ENCODE results near the gene CDK14.
"Not testable (repeated sequence)": the region's sequence is repeated elsewhere in the genome, so short reads cannot be mapped to it uniquely, and the experiment has no call there.

The CDK14 gene

DNA sequence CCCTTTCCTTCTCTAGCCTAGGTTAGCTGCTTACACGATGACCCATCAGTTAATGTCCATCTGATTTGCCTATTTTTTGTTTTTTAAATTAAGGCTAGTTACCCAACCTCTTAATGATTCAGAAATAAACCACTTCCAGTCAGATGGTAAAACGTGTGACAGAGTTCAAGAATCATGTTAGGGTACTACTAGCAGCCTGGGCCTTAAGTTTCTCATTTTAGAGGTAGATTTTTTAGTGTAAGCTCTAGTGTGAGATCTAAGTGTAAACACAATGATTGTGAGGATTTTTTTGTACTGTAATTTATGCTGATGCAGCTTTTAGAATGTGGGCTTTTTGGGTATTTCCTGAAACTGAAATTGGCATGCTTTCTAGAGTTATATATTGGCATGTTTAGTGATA, 130.0 kb downstream of the CDK14 start:
- no peak for DNase-seq

DNA sequence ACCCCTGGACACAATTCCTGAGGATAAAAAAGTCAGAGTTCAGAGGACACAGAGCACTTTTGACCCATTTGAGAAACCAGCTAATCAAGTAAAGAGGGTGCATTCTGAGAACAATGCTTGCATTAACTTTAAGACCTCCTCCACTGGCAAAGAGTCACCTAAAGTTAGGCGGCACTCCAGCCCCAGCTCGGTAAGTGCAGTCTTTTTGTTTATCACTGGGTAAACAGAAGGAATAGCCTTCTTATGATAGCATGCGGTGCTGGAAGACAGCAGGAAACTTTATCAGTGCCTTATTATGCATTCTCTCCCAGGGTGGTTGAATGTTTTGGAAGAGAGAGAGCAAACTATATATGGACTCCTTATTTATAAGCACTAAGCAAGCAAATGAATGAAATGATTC, 130.5 kb downstream of the CDK14 start:
- DNase-seq = no peak

DNA sequence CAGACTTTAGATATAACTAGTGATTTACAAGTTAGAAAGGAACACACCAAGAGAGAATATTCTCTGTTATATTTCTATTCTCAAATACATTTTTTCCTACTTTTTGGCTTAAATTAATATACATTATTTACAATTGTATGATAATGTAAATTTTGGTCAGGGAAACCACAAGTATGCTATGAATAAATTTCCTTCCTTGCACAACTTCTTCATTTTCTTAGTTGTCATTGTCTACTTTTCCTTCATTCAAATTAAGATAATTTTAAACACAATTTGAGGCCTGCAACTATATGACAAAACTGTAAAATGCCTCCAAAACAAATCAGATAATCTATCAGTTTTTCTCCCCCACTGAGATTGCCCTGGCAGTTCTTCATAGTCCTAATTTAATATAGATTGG, 131.3 kb downstream of the CDK14 start:
- no peak for DNase-seq

GRCh38 chr7:90728568-90728967, 132.4 kb downstream of the CDK14 start:
- no peak for DNase-seq

DNA sequence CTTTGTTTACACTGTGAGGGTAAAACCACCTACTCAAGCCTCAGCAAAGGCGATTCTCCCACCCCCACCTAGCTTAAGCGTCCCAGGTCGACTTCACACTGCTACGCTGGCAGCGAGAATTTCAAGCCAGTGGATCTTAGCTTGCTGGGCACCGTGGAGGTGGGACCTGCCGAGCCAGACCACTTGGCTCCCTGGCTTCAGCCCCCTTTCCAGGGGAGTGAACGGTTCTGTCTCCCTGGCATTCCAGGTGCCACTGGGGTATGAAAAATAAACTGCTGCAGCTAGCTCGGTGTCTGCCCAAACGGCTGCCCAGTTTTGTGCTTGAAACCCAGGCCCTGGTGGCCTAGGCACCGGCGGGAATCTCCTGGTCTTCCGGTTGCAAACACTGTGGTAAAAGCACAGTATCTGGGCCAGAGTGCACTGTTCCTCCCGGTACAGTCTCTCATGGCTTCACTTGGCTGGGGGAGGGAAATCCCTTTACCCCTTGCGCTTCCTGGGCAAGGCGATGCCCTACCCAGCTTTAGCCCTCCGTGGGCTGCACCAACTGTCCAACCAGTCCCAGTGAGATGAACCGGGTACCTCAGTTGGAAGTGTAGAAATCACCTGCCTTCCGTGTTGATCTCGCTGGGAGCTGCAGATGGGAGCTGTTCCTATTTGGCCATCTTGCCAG, 139.6 kb downstream of the CDK14 start:
- not testable (repeated sequence) for DNase-seq

DNA sequence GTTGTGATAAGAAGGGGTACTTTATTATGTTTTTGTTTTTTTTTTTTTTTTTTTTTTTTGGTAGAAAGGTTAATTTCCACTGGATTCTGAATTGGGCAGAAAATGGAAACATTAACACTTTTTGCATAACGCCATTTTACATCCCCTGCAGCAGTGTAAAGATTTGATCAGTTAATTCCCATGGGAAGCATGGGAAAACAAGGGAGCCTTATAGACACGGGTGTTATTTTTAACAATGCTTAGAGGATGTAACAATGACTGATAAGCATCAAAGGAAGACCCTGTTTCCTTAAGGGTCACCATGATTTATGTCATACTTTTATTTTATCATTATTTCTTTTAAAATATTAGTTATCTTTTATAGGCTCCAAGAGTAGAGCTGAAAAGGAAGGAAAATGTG, 140.2 kb downstream of the CDK14 start:
- DNase-seq = no peak

- DNase-seq = no peak
These were observed 141.1 kb downstream of the CDK14 start for GRCh38 chr7:90736968-90737939.

DNA sequence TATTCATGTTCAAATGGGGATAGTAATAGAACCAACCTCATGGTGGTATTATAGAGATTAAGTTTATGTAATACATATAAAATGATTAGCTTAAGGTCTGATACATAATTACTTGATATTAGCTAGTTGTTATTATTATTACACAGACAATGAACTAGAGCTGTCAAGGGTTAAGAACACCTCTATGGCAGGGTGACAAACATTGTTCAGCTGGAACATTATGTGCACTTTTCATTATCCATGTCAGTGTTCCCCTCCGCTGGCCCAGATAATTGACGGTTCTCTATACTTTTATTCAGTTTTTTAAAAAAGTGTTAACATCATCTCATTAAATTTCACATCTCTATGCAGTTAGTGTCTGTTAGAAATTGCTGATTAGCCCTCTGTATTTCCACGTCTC, 142.1 kb downstream of the CDK14 start:
- no peak for DNase-seq

- DNase-seq = no peak
These were observed 143.6 kb downstream of the CDK14 start for GRCh38 chr7:90739716-90740115.

DNA sequence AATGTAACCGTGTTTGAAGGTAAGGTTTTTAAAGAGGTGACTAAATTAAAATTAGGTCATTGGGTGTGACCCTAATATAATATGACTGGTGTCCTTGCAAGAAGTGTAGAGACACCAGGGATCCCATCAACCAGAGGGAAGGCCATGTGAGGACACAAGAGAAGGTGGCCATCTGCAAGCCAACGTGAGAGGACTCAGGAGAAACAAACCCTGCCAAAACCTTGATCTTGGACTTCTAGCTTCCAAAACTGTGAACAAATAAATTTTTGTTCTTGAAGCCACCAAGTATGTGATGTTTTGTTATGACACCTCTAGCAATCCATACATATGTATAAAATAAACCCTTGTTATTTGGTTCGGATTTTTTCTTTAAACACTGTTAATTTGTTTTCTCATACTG, 144.3 kb downstream of the CDK14 start:
- no peak for DNase-seq

- no peak for DNase-seq
These were observed 147.5 kb downstream of the CDK14 start for GRCh38 chr7:90743626-90744025.

- no peak for DNase-seq
These were observed 151.4 kb downstream of the CDK14 start for GRCh38 chr7:90747516-90747915.

GRCh38 chr7:90749262-90749661, 153.1 kb downstream of the CDK14 start:
- DNase-seq = no peak

DNA sequence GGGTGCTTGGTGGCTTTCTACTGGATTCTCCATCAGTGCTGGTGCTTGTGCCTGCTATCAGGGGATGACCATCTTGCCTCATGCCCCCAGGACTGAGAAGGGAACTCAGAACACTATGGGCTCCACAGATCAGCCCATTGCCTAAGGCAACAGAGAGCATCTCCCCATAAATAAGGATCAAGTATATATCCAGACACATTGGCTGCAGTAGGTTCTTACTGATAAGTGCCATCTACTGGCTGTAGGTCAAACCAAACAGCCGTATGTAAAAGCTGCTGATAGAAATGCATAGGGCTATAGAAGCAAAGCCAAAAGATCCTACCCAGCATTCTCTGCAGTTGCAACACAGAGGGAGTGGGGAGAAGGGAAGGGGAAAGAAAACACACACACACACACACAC, 153.7 kb downstream of the CDK14 start:
- no peak for DNase-seq

DNA sequence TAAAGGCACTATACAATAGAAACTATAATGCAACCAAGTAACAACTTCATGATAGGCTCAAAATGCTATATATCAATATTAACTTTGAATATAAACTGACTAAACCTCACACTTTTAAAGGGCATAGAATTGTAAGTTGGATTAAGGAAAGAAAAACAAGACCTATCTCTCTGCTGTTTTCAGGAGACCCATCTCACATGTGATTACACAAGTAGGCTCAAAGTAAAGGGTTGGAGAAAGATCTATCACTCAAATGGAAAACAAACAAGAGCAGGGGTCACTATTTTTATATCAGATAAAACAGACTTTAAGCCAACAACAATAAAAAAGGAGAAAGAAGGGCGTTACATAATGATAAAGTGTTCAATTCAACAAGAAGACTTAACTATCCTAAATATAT, 155.5 kb downstream of the CDK14 start:
- DNase-seq = no peak

DNA sequence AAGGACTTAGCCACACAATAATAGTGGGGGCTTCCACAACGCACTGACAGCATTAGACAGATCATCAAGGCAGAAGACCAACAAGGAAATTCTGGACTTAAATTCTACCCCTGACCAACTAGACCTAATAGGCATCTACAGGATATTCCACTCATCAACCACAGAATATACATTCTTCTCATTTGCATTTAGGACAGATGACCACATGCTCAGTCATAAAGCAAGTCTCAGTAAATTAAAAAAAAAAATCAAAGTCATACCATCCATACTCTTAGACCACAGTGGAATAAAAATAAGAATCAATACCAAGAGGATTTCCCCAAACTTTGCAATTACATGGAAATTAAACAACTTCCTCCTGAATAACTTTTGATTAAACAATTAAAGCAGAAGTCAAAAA, 155.9 kb downstream of the CDK14 start:
- no peak for DNase-seq

DNA sequence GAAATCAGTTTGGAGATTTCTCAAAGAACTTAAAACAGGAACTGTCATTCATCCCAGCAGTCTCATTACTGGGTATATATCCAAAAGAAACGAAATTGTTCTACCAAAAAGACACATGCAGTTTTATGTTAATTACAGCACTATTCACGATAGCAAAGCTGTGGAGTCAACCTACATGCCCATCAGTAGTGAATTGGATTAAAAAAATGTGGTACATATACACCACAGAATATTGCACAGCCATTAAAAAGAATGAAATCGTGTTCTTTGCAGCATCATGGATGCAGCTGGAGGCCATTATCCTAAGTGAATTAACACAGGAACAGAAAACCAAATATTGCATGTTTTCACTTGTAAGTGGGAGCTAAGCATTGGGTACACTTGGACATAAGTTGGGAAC, 158.9 kb downstream of the CDK14 start:
- no peak for DNase-seq

- DNase-seq = no peak
These were observed 160.2 kb downstream of the CDK14 start for GRCh38 chr7:90756366-90756765.

DNA sequence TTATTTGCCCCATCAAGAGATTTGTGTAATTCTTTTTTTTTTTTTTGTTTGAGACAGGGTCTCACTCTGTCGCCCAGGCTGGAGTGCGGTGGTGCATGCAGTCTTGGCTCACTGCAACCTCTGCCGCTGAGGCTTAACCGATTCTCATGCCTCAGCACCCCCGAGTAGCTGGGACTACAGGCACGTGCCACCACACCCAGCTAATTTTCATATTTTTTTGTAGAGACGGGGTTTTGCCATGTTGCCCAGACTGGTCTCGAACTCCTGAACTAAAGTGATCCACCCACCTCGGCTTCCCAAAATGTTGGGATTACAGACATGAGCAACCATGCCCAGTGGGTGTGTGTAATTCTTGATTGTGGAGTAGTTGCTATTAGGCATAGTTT, 161.4 kb downstream of the CDK14 start:
- not testable (repeated sequence) for DNase-seq

GRCh38 chr7:90758933-90759562, 162.9 kb downstream of the CDK14 start:
- no peak for DNase-seq

DNA sequence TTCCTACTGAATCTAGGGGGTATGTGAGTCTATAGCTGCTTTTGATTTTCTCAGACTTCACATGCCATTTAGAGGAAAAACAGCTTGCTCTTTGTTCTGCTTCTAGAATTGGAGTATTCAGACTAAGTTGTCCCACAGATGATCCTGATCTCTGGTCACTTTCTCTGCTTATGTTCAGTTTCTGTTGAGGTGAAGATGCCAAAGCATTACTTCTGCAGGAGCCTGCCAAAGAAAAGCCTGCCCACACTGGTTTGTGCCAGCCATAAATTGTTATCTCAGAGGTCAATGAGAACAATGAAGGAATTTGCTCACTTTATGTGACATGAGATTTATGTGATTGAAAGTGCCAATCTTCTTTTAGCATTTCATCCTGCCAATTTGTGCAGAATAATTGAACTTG, 163.6 kb downstream of the CDK14 start:
- no peak for DNase-seq

- no peak for DNase-seq
These were observed 164.8 kb downstream of the CDK14 start for GRCh38 chr7:90760892-90761291.

DNA sequence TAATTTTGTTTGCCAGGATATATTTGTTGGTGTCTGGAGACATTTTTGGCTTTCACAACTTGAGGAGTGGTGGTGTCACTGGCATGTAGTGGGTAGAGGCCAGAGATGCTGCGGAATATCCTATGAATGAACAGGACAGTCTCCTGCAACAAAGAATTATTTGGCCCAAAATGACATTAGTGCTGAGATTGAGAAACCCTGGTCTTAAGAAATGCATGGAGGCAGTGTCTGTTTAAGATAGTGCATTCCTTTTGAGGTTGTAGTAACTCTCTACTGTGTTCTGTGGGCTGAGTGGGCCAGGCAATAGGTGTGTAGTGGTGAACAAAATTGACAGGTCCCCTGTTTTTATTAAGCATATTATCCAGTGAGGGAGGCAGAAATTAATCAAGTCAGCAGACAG, 165.5 kb downstream of the CDK14 start:
- no peak for DNase-seq

DNA sequence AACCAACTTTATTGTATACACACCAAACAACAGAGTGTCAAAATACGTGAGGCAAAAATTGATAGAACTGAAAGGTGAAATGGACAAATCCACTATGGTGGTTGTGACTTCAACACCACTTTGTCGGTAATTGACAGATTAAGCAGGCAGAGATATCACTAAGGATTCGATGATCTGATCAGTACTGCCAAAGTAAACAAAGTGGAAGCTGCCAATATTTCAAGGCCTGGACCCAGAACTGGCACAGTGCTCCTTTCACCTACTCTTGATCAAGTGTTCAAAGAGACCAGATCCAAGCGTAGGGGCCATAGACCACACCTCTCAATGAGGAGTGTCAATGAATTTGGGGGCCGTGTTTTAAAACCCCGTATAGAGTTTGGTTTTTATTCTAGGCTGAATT, 167.0 kb downstream of the CDK14 start:
- DNase-seq = no peak
